Keratinocyte (primary cell): ENCODE results near the gene ZBTB20. TPM values are rescaled to one million over a fixed set of nuclear protein-coding genes. Genes with fewer than 3 reads are reported as not detected.

ENCODE experiments used
- DNase-seq: peaks from one replicate; pipeline ENCODE4 v3.0.0-alpha.2; 2011; ENCODE audit warnings: low read depth, missing footprints, low spot score
- FAIRE-seq: peaks from 2 replicates; lab custom pipeline; 2011; peaks lifted over from hg19 to GRCh38; lab: Jason Lieb, UNC
- H2AFZ ChIP-seq: 2 replicates; pipeline ENCODE4 v1.6.0; 2012; ENCODE audit warnings: low read length, control low read depth, inconsistent platforms; ENCODE audit not compliant: control insufficient read depth
- H3K27ac ChIP-seq: 2 replicates; pipeline ENCODE4 v1.5.1; 2011; ENCODE audit warnings: low read length; ENCODE audit not compliant: control insufficient read depth, insufficient read depth
- H3K27me3 ChIP-seq: 3 replicates; pipeline ENCODE4 v1.6.0; 2011; ENCODE audit warnings: low read length; ENCODE audit not compliant: control insufficient read depth, insufficient read depth; ENCODE audit errors: extremely low read depth
- H3K36me3 ChIP-seq, 2 experiments: 2 replicates in 1 of 2; 3 replicates in 1 of 2; pipeline ENCODE4 v1.5.1; 2011; ENCODE audit warnings: low read length in 2 of 2, mild to moderate bottlenecking in 1 of 2; ENCODE audit not compliant: control insufficient read depth in 2 of 2, insufficient read depth in 2 of 2; ENCODE audit errors: extremely low read depth in 1 of 2
- H3K4me1 ChIP-seq: 3 replicates; pipeline ENCODE4 v1.5.1; 2011; ENCODE audit warnings: low read length; ENCODE audit not compliant: control insufficient read depth, insufficient read depth; ENCODE audit errors: extremely low read depth
- H3K4me2 ChIP-seq: 3 replicates; pipeline ENCODE4 v1.6.0; 2011; ENCODE audit warnings: low read depth, low read length; ENCODE audit not compliant: control insufficient read depth, insufficient read depth; ENCODE audit errors: extremely low read depth
- H3K4me3 ChIP-seq, 3 experiments: fragments of 200-600 bp in 1 of 3; sonication (generic) in 1 of 3; 2 replicates in 2 of 3; 3 replicates in 1 of 3; pipeline ENCODE4 v1.5.1; 2011 to 2016; ENCODE audit warnings: low read length in 3 of 3, mild to moderate bottlenecking in 3 of 3, control low read depth in 2 of 3, inconsistent platforms in 1 of 3, low read depth in 1 of 3, mixed read lengths in 1 of 3, mixed run types in 1 of 3, moderate library complexity in 1 of 3; ENCODE audit not compliant: control insufficient read depth in 2 of 3, insufficient read depth in 2 of 3; ENCODE audit errors: extremely low read depth in 1 of 3
- H3K79me2 ChIP-seq: 2 replicates; pipeline ENCODE4 v1.6.0; 2012; ENCODE audit warnings: low read length; ENCODE audit not compliant: control insufficient read depth, insufficient read depth
- H3K9ac ChIP-seq: 3 replicates; pipeline ENCODE4 v1.6.0; 2011; ENCODE audit warnings: low read length; ENCODE audit not compliant: control insufficient read depth, insufficient read depth; ENCODE audit errors: extremely low read depth
- H3K9me1 ChIP-seq: 3 replicates; pipeline ENCODE4 v1.6.0; 2011; ENCODE audit warnings: low read length; ENCODE audit not compliant: control insufficient read depth, insufficient read depth; ENCODE audit errors: extremely low read depth
- H3K9me3 ChIP-seq: 2 replicates; pipeline ENCODE4 v1.5.1; 2012; ENCODE audit warnings: low read depth, low read length; ENCODE audit not compliant: control insufficient read depth
- H4K20me1 ChIP-seq: 3 replicates; pipeline ENCODE4 v1.6.0; 2011; ENCODE audit warnings: low read length; ENCODE audit not compliant: control insufficient read depth, insufficient read depth; ENCODE audit errors: extremely low read depth
- CTCF ChIP-seq, 3 experiments: IDR thresholded peaks in 1 of 3; conservative IDR thresholded peaks in 1 of 3; optimal IDR thresholded peaks in 1 of 3; 2 replicates in 2 of 3; 3 replicates in 1 of 3; pipeline versions ENCODE3 to v1.5.1; 2011; ENCODE audit warnings: low read length in 3 of 3, mild to moderate bottlenecking in 3 of 3, moderate library complexity in 2 of 3, control low read depth in 1 of 3, inconsistent platforms in 1 of 3; ENCODE audit not compliant: insufficient read depth in 2 of 3; ENCODE audit errors: extremely low read depth in 1 of 3
- EZH2 ChIP-seq: IDR thresholded peaks from one replicate; pipeline ENCODE4 v1.6.1; 2012; ENCODE audit warnings: inconsistent platforms, mild to moderate bottlenecking, low read length, moderate library complexity
- dilution Hi-C: fragments of 300-500 bp; cut with MboI; formaldehyde crosslinking; loops from one replicate; pipeline ENCODE4 v1.7.0; 2020; ENCODE audit warnings: low sequenced_read_pairs; ENCODE audit not compliant: extremely low pct_ligation_motif_present
- polyA plus RNA-seq, 5 experiments: library from polyadenylated mRNA; depleted of rRNA in 3 of 5; stranded (reverse) in 3 of 5; stranded (forward) in 1 of 5; unstranded in 1 of 5; fragments of >200 nt; gene quantifications; 1 replicate in 1 of 5; 2 replicates in 3 of 5; 3 replicates in 1 of 5; pipeline versions ENCODE4 v1.2.1 to v1.2.3, GENCODE V29; 2011 to 2012; ENCODE audit warnings: missing spikeins in 2 of 5, low read depth in 1 of 5, low replicate concordance in 1 of 5

ZBTB20 gene
- polyA plus RNA-seq, 1 donor (not counting 4 experiments of a cell fraction or from before 2014, with no cell fraction given), result 0.52 TPM

GRCh38 chr3:114379266-114379665 lies 767.8 kb downstream of the ZBTB20 start:
- no peak overlapping the region for H2AFZ ChIP-seq

GRCh38 chr3:114378760-114379159 lies 768.3 kb downstream of the ZBTB20 start:
- no peaks in the 10 kb centered on the region for H3K79me2 ChIP-seq
- no peaks in the 10 kb centered on the region for H3K9me1 ChIP-seq
- H3K9me3 ChIP-seq, result no peaks in the 10 kb centered on the region
- no peak overlapping the region for H3K4me2 ChIP-seq
- H3K4me3 ChIP-seq, result no peak overlapping the region
- H3K27me3 ChIP-seq, result no peaks in the 10 kb centered on the region
- no peaks in the 10 kb centered on the region for H4K20me1 ChIP-seq
- no peak overlapping the region for H3K27ac ChIP-seq
- H2AFZ ChIP-seq, result no peak overlapping the region
- H3K9ac ChIP-seq, result no peak overlapping the region
- no peaks in the 10 kb centered on the region for H3K36me3 ChIP-seq
- FAIRE-seq (no peak), DNase-seq (no peak)
- dilution Hi-C loops, result no loop called here
- no peaks in the 10 kb centered on the region for H3K4me1 ChIP-seq
- TF ChIP-seq CTCF (optimal IDR thresholded peaks at IDR 0.05 in 1 of 3, IDR thresholded peaks at IDR 0.05 in 1 of 3, conservative IDR thresholded peaks at IDR 0.05 in 1 of 3; ENCODE audit: extremely low read depth in 1 of 3, insufficient read depth in 2 of 3, low read length in 3 of 3) (no peak), EZH2 (no peak)

More at GRCh38 chr3:114379266-114379665, 767.8 kb downstream of the ZBTB20 start:
- no peaks in the 10 kb centered on the region for H3K79me2 ChIP-seq
- no peak overlapping the region for H3K4me3 ChIP-seq
- no peaks in the 10 kb centered on the region for H3K4me1 ChIP-seq
- H3K36me3 ChIP-seq, result no peaks in the 10 kb centered on the region
- no peak for TF ChIP-seq CTCF (optimal IDR thresholded peaks at IDR 0.05 in 1 of 3, IDR thresholded peaks at IDR 0.05 in 1 of 3, conservative IDR thresholded peaks at IDR 0.05 in 1 of 3; ENCODE audit: extremely low read depth in 1 of 3, insufficient read depth in 2 of 3, low read length in 3 of 3)
- TF ChIP-seq EZH2, result no peak
- no peaks in the 10 kb centered on the region for H3K9me1 ChIP-seq
- no peaks in the 10 kb centered on the region for H3K27me3 ChIP-seq
- H3K4me2 ChIP-seq, result no peak overlapping the region
- DNase-seq, result no peak
- H3K9ac ChIP-seq, result no peak overlapping the region
- no peak overlapping the region for H3K27ac ChIP-seq
- FAIRE-seq, result no peak
- dilution Hi-C loops, result no loop called here
- no peaks in the 10 kb centered on the region for H4K20me1 ChIP-seq
- no peaks in the 10 kb centered on the region for H3K9me3 ChIP-seq
